Immature natural killer cell (primary cell): ENCODE measurements around the gene CEBPZ. TPM values are rescaled to one million over a fixed set of nuclear protein-coding genes. Genes with fewer than 3 reads are reported as not detected.
A peak's percentile ranks its signal among the peaks of the same experiment; 100 is the strongest.

Experiments used
- DNase-seq, 3 donors: peaks; one replicate each; pipeline ENCODE4 v3.0.0; 2022; ENCODE audit warnings: mixed read lengths in 1 of 3
- H3K27ac Mint-ChIP-seq, 6 donors: one replicate each; pipeline ENCODE4 v1.8.0; 2020; ENCODE audit warnings: mixed read lengths in 6 of 6, mild to moderate bottlenecking in 5 of 6, inconsistent platforms in 4 of 6, moderate library complexity in 3 of 6
- H3K27me3 Mint-ChIP-seq, 3 donors: one replicate each; pipeline ENCODE4 v1.8.0; 2020 to 2021; ENCODE audit warnings: low read depth in 3 of 3, mild to moderate bottlenecking in 3 of 3, mixed read lengths in 3 of 3, moderate library complexity in 3 of 3, inconsistent platforms in 1 of 3
- H3K36me3 Mint-ChIP-seq, 3 donors: one replicate each; pipeline ENCODE4 v1.8.0; 2020; ENCODE audit warnings: mixed read lengths in 3 of 3, inconsistent platforms in 2 of 3, mild to moderate bottlenecking in 2 of 3
- H3K4me1 Mint-ChIP-seq, 2 donors: one replicate each; pipeline ENCODE4 v1.8.0; 2020; ENCODE audit warnings: inconsistent platforms in 2 of 2, mild to moderate bottlenecking in 2 of 2, mixed read lengths in 2 of 2, moderate library complexity in 1 of 2
- H3K4me3 Mint-ChIP-seq, 5 donors: one replicate each; pipeline ENCODE4 v1.8.0; 2020; ENCODE audit warnings: mild to moderate bottlenecking in 5 of 5, mixed read lengths in 5 of 5, inconsistent platforms in 3 of 5, moderate library complexity in 3 of 5
- H3K9me3 Mint-ChIP-seq, 6 donors: one replicate each; pipeline ENCODE4 v1.8.0; 2020; ENCODE audit warnings: mild to moderate bottlenecking in 6 of 6, mixed read lengths in 6 of 6, inconsistent platforms in 4 of 6, moderate library complexity in 3 of 6
- polyA plus RNA-seq, 3 donors: library from polyadenylated mRNA; unstranded; fragments of 300-500 nt; fragmentation: Illumina TruSeq; gene quantifications; one replicate each; pipeline ENCODE4 v1.2.3, GENCODE V29; 2021

CEBPZ gene
- polyA plus RNA-seq, result 10 to 100 TPM; 16.2 to 28.9 (median 24.9) TPM

- H3K27ac Mint-ChIP-seq, result no peak within 1 kb of the TSS
- peaks cover 0 to 3% (median 0%) of the 10 kb centered on the region in 3 donors for H3K27me3 Mint-ChIP-seq
- H3K36me3 Mint-ChIP-seq, result peaks cover 20 to 23% (median 20%) of the 10 kb centered on the region in 3 donors
- no peak within 1 kb of the TSS for H3K4me3 Mint-ChIP-seq
- H3K4me1 Mint-ChIP-seq, result peaks cover 8 to 27% of the 10 kb centered on the region in 2 donors
- DNase-seq, result peak; percentile 86
- no peaks in the 10 kb centered on the region for H3K9me3 Mint-ChIP-seq
These were observed at the start of gene CEBPZ, which contains the start of gene NDUFAF7 for GRCh38 chr2:37231241-37232130. Gene CEBPZ, minus strand, starts transcription at chr2:37231596. Its CDS starts 29 bp downstream, at chr2:37231567. Gene NDUFAF7, plus strand, starts transcription at chr2:37231658. Its CDS starts 48 bp downstream, at chr2:37231706.

GRCh38 chr2:37276291-37276690 is 44.9 kb upstream of the CEBPZ start:
- DNase-seq, result no peak
- Mint-ChIP-seq H3K27ac (no peak overlapping the region), H3K27me3 (no peaks in the 10 kb centered on the region), H3K9me3 (no peaks in the 10 kb centered on the region), H3K36me3 (peaks cover 5 to 37% (median 15%) of the 10 kb centered on the region in 3 donors), H3K4me1 (no peaks in the 10 kb centered on the region), H3K4me3 (no peak overlapping the region)

GRCh38 chr2:37274359-37274965 is 43.1 kb upstream of the CEBPZ start:
- H3K4me1 Mint-ChIP-seq, result no peaks in the 10 kb centered on the region
- no peak overlapping the region for H3K27ac Mint-ChIP-seq
- H3K27me3 Mint-ChIP-seq, result no peaks in the 10 kb centered on the region
- no peak overlapping the region for H3K4me3 Mint-ChIP-seq
- peaks cover 9 to 44% (median 15%) of the 10 kb centered on the region in 3 donors for H3K36me3 Mint-ChIP-seq
- H3K9me3 Mint-ChIP-seq, result no peaks in the 10 kb centered on the region
- no peak for DNase-seq

- no peak for DNase-seq
- Mint-ChIP-seq H3K4me3 (no peak overlapping the region), H3K36me3 (peaks cover 18 to 45% (median 24%) of the 10 kb centered on the region in 3 donors), H3K27me3 (no peaks in the 10 kb centered on the region), H3K4me1 (no peaks in the 10 kb centered on the region), H3K27ac (peak overlapping the region in 1 of 6 donors; percentile 76), H3K9me3 (no peaks in the 10 kb centered on the region)
These were observed 40.1 kb upstream of the CEBPZ start for GRCh38 chr2:37271376-37272067.

- Mint-ChIP-seq H3K4me3 (no peak overlapping the region), H3K4me1 (no peaks in the 10 kb centered on the region), H3K36me3 (peaks cover 18 to 37% (median 36%) of the 10 kb centered on the region in 3 donors), H3K27ac (peak overlapping the region in 1 of 6 donors; percentile 5), H3K9me3 (no peaks in the 10 kb centered on the region), H3K27me3 (no peaks in the 10 kb centered on the region)
- DNase-seq, result no peak
These were observed 36.7 kb upstream of the CEBPZ start for GRCh38 chr2:37268111-37268510.

- no peaks in the 10 kb centered on the region for H3K4me1 Mint-ChIP-seq
- H3K27me3 Mint-ChIP-seq, result no peaks in the 10 kb centered on the region
- H3K9me3 Mint-ChIP-seq, result no peaks in the 10 kb centered on the region
- H3K36me3 Mint-ChIP-seq, result peaks cover 18 to 36% (median 36%) of the 10 kb centered on the region in 3 donors
- no peak overlapping the region for H3K4me3 Mint-ChIP-seq
- H3K27ac Mint-ChIP-seq, result no peak overlapping the region
- DNase-seq, result no peak
These were observed 36.3 kb upstream of the CEBPZ start for GRCh38 chr2:37267685-37268084.

- Mint-ChIP-seq H3K9me3 (no peaks in the 10 kb centered on the region), H3K4me1 (no peaks in the 10 kb centered on the region), H3K4me3 (no peak overlapping the region), H3K36me3 (peaks cover 8 to 27% (median 9%) of the 10 kb centered on the region in 3 donors), H3K27me3 (no peaks in the 10 kb centered on the region), H3K27ac (peak overlapping the region in 2 of 6 donors; percentile 17 to 51)
- DNase-seq, result no peak
These were observed 32.4 kb upstream of the CEBPZ start for GRCh38 chr2:37263839-37264238.

- no peak for DNase-seq
- H3K4me3 Mint-ChIP-seq, result no peak overlapping the region
- no peaks in the 10 kb centered on the region for H3K9me3 Mint-ChIP-seq
- H3K36me3 Mint-ChIP-seq, result peaks cover 4 to 20% (median 6%) of the 10 kb centered on the region in 3 donors
- H3K27me3 Mint-ChIP-seq, result no peaks in the 10 kb centered on the region
- no peaks in the 10 kb centered on the region for H3K4me1 Mint-ChIP-seq
- H3K27ac Mint-ChIP-seq, result no peak overlapping the region
These were observed 31.1 kb upstream of the CEBPZ start for GRCh38 chr2:37262522-37262921.

- H3K27ac Mint-ChIP-seq, result peak overlapping the region in 2 of 6 donors; percentile 3 to 8
- no peak for DNase-seq
- no peaks in the 10 kb centered on the region for H3K27me3 Mint-ChIP-seq
- H3K4me3 Mint-ChIP-seq, result no peak overlapping the region
- H3K36me3 Mint-ChIP-seq, result peaks cover 19 to 48% (median 41%) of the 10 kb centered on the region in 3 donors
- no peaks in the 10 kb centered on the region for H3K4me1 Mint-ChIP-seq
- no peaks in the 10 kb centered on the region for H3K9me3 Mint-ChIP-seq
These were observed 19.7 kb upstream of the CEBPZ start for GRCh38 chr2:37250869-37251740.

GRCh38 chr2:37246205-37246604 is 14.8 kb upstream of the CEBPZ start:
- peak overlapping the region in 2 of 6 donors; percentile 2 to 29 for H3K27ac Mint-ChIP-seq
- H3K4me3 Mint-ChIP-seq, result no peak overlapping the region
- peaks cover 22 to 48% (median 37%) of the 10 kb centered on the region in 3 donors for H3K36me3 Mint-ChIP-seq
- no peaks in the 10 kb centered on the region for H3K27me3 Mint-ChIP-seq
- no peaks in the 10 kb centered on the region for H3K9me3 Mint-ChIP-seq
- no peaks in the 10 kb centered on the region for H3K4me1 Mint-ChIP-seq
- no peak for DNase-seq

GRCh38 chr2:37244755-37245154 is 13.4 kb upstream of the CEBPZ start:
- Mint-ChIP-seq H3K27me3 (no peaks in the 10 kb centered on the region), H3K4me1 (no peaks in the 10 kb centered on the region), H3K4me3 (no peak overlapping the region), H3K36me3 (peaks cover 22 to 49% (median 33%) of the 10 kb centered on the region in 3 donors), H3K9me3 (no peaks in the 10 kb centered on the region), H3K27ac (no peak overlapping the region)
- no peak for DNase-seq

GRCh38 chr2:37244017-37244416 is 12.6 kb upstream of the CEBPZ start:
- DNase-seq, result no peak
- no peaks in the 10 kb centered on the region for H3K4me1 Mint-ChIP-seq
- no peaks in the 10 kb centered on the region for H3K9me3 Mint-ChIP-seq
- H3K27me3 Mint-ChIP-seq, result no peaks in the 10 kb centered on the region
- H3K27ac Mint-ChIP-seq, result no peak overlapping the region
- peaks cover 22 to 46% (median 29%) of the 10 kb centered on the region in 3 donors for H3K36me3 Mint-ChIP-seq
- no peak overlapping the region for H3K4me3 Mint-ChIP-seq

- Mint-ChIP-seq H3K4me1 (no peaks in the 10 kb centered on the region), H3K27me3 (no peaks in the 10 kb centered on the region), H3K36me3 (peaks cover 18 to 48% (median 27%) of the 10 kb centered on the region in 3 donors), H3K4me3 (no peak overlapping the region), H3K27ac (peak overlapping the region in 4 of 6 donors; percentile 20 to 65 (median 36)), H3K9me3 (no peaks in the 10 kb centered on the region)
- DNase-seq, result no peak
These were observed 12.0 kb upstream of the CEBPZ start for GRCh38 chr2:37243435-37243834.
